OCI-M1 (cell line): ENCODE results near the gene ITIH6.
"Not testable (repeated sequence)": the region's sequence is repeated elsewhere in the genome, so short reads cannot be mapped to it uniquely, and the experiment has no call there.

ENCODE experiments used
- DNase-seq: peaks from one replicate; lab custom pipeline; 2025; lab: John Stamatoyannopoulos, UW

Gene ITIH6

DNA sequence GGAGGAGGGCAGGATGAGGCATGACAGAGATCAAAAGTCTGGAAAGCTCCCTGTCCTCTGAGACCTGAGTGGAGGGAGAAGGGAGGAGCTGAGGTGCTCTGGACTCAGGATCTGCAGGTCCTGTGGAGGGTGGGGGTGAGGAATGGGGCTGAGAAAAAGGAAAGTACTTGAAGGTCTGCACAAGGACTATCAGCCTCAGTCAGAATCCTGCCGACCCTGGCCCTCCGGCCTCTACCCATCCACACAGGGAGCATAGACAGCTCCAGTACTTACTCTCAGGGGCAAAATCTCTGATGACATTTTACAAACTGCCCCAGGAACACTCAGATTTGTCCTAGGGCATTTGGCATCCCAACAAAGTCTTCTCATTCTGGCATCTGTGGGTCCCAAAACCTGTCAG, 991 bp upstream of the ITIH6 start:
- DNase-seq = no peak

DNA sequence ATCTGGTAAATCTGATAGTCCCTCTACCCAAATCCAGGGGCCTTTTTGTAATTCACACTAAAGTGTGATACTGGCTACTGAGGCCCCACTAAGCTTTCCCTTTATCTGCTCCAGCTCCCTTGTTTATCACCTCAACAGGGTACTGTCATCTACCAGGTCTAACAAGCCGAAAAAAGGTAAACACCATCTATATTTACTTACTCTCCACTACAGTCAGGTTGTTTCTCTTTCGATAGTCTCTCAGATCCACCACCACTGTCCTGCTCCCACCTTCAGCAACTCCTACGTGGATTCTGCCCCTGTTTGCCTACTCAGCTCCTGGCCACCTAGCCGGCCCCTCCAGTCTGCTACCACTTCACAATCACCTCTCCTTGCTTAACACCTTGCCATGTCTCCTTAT, 3.3 kb downstream of the ITIH6 start:
- no peak for DNase-seq

DNA sequence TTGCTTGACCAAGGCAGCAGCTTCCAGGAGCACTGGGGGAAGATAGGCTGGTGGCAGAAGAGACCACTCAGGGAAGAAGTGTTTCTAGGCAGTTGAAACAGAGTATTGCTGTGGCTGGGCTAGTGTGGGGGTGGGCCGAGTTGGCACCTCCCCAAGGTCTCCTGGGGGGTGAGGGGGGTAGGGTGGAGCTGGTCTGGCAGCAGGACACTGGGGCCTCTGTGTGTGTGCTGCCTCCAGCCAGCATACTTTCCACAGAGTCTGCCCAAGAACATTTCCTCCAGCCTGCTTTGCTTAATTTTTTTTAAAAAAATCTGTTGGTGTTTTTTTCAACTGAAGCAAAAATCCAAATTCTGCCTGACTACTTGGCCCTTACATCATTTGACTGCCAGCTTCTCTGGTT, 4.0 kb downstream of the ITIH6 start:
- no peak for DNase-seq

- DNase-seq = not testable (repeated sequence)
Measured at GRCh38 chrX:54789405-54789804, 8.7 kb downstream of the ITIH6 start.

DNA sequence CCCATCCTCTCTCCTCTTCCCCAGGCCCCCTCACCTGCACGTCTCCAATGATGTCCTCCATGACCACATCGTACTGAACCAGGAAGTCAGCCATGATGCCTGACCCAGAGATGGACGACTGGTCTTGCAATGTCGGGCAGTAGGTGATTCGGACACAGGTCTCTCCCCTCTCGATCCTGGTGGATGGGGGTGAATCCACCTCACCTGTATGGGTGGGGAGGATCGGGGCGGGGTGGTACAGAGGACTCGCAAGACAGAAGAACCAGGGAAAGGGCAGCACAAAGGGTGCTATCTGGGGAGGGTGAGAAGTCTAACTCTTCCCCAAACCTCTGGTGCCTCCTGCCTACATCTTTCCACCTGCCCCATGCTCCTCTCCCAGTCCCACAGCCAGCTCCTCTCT, 9.6 kb downstream of the ITIH6 start:
- DNase-seq = no peak

- peak; percentile 12 for DNase-seq
Measured at GRCh38 chrX:54786967-54787366, 11.1 kb downstream of the ITIH6 start.

GRCh38 chrX:54785901-54786300, 12.2 kb downstream of the ITIH6 start:
- DNase-seq = peak; percentile 39

GRCh38 chrX:54776987-54777672, 20.9 kb downstream of the ITIH6 start:
- DNase-seq = no peak

DNA sequence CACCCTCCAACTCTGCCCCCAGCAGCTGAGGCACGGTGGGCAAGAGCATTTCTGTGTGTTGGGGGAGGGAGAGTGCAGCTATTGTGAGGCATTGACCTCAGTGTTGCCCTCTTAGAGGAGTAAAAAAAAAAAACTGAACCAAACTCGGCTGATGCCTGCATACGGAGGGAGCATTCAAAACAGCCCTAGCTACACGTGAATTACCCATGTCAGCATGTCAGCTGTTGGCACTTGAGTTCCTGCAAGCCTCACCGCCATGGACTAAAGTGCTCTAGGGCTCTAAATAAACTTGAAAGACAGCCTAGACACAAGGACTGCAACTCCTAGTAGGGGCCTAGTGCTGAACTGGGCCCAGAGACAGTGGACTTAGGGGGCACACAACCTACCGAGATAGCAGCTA, 22.0 kb downstream of the ITIH6 start:
- DNase-seq = no peak

DNA sequence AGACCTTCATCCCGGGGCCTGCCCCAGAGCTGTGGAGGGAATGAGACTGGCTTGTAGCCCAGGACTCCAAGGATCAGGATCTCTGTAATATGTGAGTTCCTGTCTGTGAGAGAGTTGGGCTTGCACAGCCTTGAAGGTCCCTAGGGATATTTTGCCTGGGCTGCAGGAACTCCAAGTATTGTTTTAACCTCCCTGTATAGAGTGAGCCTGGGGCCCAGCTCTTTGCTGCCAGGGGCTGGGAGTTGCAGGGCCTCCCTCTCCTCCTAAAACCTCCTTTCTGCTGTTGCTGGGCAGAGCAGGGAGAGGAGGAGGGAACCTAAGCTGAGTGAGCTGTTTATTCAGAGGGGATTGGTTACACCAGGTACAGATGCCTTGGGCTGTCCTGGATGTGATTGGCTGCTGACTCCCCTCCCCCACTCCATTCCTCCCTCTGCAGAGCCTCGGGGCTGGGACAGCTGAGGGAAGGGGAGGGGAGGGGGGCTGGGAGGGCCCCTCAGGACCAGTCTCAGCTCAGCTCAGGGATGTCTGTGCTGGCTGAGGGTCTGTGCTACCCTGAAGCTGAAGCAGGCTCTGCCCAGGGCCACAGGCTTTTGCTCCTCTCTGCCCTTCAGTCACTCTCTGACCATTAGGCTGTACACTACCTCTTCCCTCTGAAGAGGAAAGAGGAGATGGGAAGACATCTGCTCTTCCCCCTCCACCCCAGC, 23.5 kb downstream of the ITIH6 start:
- DNase-seq = not testable (repeated sequence)

GRCh38 chrX:54758114-54759055, 39.7 kb downstream of the ITIH6 start:
- DNase-seq = no peak

DNA sequence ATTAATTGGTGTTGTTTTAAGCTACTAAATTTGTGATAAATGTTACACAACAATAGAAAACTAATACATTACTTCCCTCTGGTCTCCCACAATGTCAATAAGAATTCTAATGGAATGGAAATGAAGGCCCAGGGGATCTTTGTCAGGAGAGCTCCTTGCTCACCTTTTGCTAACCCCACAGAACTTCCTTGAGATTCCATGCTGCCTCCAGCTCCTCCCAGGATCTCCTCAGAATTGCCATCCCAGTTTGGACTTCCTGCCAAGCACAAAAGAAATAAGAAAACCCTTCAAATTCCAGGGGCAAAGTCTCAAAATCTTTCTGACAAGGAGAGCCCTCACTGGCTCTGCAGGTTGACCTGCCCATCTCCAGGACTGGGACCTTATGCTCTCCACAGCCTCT, 43.2 kb downstream of the ITIH6 start:
- DNase-seq = no peak

- no peak for DNase-seq
Measured at GRCh38 chrX:54748626-54749025, 49.4 kb downstream of the ITIH6 start.

DNA sequence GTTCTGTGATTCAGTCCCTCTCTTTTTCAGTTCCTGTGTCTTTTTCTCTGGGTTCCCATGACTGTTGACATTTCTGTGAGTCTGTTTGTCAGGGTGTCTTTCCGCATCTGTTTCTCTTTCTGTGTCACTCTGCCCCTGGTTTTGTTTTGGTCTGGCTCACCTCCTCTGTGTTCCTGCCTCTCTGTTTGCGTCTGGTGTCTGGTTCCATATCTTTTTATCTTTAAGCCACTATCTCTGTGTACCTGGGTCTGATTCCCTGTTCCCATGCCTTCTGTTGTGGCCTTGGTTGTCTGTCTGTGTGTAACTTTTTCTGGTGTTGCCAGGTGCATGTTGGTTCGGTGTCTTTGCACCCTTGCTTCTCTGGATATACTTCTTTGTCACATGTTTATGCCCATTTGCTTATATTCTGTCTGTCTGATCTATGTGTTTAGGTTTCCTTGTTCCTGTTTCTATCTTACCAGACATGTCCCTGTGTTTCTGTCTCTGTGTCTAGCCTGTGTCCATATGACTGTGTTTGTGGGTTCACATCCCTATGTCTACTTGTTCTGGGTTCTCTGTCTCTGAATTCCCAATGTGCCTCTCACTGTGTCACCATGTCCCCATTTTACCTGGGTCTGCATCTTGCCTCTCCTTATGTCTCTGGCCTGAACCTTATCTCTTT, 50.2 kb downstream of the ITIH6 start:
- no peak for DNase-seq

DNA sequence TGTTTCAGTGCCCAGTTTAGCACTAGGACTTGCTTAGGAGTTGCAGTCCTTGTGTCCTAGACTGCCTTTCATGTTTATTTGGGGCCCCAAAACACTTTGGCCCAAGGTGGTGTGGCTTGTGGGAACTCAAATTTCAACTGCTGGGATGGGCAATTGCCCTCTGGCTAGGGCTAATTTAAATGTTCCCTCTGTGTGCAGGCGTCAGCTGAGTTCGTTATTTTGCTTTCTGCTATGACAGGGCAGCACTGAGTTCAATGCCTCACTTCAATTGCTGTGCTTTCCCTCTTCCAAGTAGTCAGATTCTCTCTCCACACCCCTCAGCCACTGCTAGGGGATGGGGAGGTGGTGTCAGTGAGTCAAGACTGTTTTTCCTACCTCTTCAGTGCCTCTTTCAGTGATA, 51.1 kb downstream of the ITIH6 start:
- DNase-seq = no peak

DNA sequence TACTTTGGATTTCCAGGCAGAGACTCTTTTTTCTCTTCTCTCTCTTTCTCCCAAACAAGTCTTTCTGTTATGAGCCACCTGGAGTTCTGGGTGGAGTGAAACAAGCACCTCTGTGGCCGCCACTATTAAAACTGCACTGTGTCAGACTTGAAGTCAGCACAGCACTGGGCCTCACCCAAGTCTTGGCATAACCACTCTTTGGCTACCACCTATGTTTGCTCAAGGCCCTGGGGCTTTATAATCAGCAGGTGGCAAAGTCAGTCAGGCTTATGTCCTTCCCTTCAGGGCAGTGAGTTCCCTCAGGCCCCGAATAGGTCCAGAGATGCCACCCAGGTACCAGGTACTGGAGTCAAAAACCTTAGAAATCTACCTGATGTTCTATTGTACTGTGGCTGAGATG, 52.4 kb downstream of the ITIH6 start:
- DNase-seq = no peak

- DNase-seq = not testable (repeated sequence)
Measured at GRCh38 chrX:54738567-54738966, 59.5 kb downstream of the ITIH6 start.

- DNase-seq = not testable (repeated sequence)
Measured at GRCh38 chrX:54736298-54736942, 61.6 kb downstream of the ITIH6 start.

GRCh38 chrX:54721424-54721823, 76.6 kb downstream of the ITIH6 start:
- no peak for DNase-seq

DNA sequence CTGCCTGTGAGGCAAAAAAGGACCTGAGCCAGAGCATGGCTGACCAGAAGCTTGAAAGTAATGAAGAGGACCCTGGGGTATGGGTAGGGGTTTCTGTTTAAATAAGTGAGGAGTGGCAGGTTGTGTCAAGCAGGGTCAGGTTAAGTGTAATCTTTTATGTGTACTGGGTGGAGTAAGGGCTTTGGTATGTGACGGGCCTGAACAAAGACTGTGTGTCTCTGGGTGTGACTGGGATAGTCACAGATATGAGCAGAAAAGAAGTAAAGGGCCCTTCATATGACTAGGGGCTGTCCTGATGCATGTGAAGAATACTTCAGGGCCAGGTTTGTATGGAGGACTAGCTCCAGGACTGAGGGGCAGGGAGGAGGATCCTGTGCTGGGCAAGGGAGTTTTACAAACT, 82.4 kb downstream of the ITIH6 start:
- DNase-seq = no peak

- no peak for DNase-seq
Measured at GRCh38 chrX:54714424-54714823, 83.6 kb downstream of the ITIH6 start.

- no peak for DNase-seq
Measured at GRCh38 chrX:54711735-54712134, 86.3 kb downstream of the ITIH6 start.
